ENCODE data around the gene CACNA1H.
"Not testable (repeated sequence)": the region's sequence is repeated elsewhere in the genome, so short reads cannot be mapped to it uniquely, and the experiment has no call there.

The CACNA1H gene

DNA sequence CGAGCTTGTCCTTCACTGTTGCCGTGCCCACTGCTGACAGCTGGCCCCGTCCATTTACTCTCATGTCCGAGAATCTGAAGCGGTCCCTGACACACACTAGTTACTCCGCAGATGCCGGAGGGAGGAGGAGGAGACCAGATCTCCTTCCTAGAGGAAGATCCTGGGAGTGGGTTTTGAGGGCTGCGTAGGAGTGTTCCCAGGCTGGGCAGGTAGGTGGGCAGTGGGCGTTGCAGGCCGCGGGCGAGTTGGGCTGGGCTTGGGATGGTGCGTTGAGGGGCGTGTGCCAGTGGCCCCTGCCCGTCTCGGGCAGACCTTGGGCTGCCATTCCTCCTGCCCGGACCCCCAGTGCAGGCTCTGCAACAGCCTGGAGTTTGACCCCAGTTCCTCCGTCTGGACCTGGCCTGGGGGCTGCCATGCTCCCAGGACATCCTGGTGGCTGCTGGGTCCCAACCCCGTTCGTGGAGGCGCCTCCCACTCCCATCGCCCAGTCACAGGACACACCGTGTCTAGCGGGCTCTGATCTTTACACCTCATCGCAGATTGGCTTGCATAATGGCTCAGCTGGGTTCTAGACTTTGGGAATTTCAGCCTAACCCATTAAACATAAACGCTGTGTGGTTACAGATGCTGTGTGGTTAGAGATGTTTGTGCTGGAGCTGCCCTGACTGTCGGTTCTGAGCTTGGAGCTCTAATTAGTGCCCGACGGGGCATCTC is 22.8 kb downstream of the CACNA1H start:
- no peak for DNase-seq (ENCODE audit: low spot score)

DNA sequence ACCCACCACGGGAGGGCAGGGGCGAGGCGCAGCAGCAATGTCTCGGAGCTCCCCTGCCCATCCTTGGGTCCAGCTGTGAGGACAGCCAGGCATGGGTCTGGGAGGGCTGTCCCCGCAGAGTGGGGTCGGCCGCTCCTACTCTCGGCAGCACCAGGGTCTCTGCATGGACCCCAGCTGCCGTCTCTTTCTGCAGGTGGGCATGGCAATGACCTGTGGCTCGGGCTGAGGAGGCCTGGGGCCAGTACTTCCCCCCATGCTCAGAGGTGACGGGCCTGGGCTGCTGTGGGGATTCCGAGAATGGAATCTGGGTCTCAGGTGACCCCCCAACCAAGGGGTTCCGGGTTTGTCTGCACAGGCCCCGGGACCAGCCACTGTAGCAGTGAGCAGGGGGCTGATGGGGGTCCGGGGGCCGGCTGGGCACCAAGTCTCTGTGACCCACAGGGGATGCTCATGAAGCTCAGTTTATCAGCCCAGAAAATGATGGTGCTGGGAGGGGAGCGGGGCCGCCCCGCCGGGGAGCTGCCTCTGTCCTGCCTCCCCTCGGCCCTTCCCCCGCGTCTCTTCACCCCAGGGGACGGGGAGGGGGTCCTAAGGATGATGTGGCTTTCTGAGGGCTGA is 23.5 kb downstream of the CACNA1H start:
- no peak for DNase-seq (ENCODE audit: low spot score)

DNA sequence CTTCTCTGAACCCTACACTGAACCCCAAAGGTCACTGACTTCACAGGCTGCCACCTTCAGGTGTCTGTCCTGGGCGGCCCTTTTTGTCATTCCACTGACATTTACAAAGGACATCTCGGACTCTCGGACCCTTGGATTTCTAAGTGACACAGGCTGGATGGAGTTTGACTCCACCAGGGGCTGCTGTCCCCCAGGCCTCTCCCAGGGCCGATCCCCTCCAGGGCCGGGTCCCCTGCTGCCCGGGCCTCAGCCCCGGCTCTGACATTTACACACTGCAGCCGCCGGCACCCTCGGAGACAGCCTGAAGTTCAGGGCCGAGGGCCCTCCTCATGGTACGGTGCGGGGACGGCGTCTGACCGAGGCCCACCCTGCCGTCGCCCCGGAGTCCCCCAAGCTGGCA is 24.1 kb downstream of the CACNA1H start:
- DNase-seq (ENCODE audit: low spot score), result no peak

DNA sequence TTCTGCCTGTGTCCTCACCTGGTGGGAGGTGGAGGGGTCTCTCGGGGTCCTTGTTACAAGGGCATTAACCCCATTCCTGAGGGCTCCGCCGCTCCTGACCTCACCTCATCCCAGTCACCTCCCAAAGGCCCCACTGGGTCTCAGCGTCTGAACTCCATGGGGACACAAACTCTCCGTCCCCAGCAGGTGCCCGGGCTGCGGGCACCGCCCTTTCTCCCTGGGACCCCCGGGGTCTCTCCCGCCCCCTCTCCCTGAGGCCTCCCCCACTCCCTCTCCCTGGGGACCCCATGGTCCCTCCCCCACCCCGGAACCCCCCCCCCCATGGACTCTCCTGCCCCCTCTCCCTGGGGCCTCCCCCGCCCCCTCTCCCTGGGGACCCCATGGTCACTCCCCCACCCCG is 24.8 kb downstream of the CACNA1H start:
- no peak for DNase-seq (ENCODE audit: low spot score)

DNA sequence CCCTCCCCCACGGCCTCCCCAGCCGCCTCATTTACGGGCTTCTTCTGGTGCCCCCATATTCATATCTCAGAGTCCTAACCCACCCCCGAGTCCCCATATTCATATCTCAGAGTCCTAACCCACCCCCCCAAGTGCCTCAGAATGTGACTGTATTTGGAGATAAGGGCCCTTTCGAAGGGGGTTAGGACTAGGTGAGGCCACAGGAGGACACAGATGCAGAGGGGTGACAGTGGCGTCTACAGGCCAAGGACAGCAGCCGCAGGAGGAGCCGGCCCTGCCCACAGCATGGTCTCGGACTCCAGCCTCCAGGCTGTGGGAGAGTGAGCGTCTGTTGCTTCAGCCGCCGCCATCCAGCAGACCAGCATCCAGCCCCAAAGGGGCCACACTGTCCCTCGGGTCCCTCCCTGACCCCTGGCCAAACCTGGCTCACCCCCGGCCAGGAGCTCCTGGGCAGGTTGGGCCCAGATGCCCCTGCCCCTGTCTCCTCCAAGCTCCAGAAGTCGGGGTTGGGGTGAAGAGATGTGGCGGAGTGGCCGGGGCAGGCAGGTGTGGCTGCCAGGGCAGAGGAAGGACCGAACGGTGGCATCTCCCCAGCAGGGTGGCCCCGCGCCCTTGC is 25.5 kb downstream of the CACNA1H start:
- DNase-seq (ENCODE audit: low spot score), result no peak

DNA sequence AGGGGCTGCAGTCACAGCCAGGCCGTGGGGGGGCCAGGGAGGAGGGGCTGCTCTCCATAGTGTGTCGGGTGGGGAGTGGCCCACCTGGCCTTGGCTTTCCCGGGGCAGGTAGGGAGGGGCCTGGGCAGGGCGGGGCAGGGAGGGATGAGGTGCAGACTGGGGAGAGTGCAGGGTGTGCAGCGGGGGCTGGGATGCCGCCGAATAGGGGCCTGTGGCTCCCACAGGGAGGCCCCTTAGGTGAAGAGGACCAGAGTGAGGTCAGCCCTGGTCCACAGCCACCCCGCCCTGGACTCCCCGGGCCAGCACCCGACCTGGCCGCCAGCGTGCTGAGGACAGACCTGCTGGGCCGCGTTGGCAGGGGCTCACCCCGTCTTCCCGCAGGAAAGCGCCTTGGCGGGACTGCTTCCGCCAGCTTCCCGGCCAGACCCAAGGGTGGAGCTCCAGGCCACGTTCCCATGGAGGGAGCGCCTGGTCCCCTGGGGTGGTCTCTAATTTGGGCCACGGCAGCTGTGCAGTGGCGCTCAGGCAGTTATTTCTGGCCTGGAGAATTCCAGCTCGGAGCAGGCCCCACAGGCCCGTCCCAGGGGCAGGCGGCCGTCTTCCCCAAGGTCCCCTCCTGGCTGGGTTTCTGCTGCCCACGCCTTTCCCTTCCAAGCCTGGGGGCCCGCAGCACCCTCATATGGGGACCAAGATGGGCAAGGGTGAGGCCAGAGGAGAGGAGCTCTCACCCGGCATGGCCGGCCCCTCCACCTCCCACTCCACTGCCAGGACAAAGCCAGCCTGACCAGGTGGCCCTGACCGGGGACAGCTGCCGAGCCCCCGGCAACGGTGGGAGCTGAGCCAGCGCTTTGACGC is 27.9 kb downstream of the CACNA1H start:
- no peak for DNase-seq (ENCODE audit: low spot score)

DNA sequence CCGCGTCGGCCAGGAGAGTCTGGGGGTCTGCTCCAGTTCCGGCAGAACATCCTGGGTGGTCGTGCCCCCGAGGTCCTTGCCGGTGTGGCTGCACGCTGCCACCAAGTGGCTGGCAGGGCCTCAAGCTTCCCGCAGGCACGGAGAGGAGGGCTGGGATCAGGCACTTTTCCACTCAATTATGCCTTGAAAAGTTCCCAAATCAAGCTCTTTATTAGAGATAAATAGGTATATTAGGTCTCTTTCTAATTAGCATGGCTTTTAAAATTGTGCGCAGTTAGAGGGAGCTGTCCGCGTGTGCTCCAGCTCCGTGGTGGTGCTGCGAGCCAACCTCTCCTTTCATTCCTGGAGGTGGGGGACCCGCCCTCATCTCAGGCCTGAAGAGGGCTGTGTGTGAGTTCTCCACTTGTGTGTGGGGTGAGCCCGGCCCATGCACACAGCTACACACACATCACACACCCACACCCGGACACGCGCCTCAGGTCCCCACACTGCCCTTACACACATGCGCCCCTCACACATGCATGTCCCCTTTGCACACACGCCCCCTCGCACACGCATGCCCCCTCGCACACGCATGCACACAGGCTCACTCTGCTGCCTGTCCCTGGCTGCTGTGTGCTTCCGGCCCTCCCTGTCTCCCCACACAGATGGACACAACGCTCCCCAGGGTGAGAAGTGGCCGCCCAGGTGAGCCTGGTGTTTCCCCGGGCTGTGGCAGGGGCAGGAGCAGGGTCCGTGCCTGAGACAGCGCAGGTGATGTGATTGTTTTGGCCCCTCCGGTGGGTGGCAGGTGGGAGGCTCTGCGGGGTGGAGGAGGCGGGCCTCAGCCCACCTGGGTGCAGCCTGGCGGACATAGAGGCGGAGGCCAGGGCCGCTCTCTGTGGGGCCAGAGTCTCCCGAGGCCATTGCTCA is 28.8 kb downstream of the CACNA1H start:
- no peak for DNase-seq (ENCODE audit: low spot score)

DNA sequence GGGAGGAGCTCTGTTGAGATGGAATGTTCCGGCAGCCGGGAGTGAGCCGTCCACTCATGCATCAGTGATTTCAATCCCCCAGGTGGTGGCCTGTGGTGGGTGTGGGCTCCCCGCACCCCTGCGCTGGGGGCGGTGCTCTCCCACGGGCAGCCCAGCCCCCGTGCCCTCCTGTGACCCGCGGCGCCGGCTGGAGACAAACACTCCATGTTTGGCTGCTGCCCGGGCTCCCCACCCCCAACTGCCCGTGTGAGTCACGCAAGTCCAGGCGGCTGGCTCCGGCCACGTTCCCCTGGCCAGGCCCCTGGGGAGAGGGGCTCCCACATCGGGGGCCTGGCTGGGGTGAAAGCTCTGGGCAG is 29.4 kb downstream of the CACNA1H start:
- no peak for DNase-seq (ENCODE audit: low spot score)

DNA sequence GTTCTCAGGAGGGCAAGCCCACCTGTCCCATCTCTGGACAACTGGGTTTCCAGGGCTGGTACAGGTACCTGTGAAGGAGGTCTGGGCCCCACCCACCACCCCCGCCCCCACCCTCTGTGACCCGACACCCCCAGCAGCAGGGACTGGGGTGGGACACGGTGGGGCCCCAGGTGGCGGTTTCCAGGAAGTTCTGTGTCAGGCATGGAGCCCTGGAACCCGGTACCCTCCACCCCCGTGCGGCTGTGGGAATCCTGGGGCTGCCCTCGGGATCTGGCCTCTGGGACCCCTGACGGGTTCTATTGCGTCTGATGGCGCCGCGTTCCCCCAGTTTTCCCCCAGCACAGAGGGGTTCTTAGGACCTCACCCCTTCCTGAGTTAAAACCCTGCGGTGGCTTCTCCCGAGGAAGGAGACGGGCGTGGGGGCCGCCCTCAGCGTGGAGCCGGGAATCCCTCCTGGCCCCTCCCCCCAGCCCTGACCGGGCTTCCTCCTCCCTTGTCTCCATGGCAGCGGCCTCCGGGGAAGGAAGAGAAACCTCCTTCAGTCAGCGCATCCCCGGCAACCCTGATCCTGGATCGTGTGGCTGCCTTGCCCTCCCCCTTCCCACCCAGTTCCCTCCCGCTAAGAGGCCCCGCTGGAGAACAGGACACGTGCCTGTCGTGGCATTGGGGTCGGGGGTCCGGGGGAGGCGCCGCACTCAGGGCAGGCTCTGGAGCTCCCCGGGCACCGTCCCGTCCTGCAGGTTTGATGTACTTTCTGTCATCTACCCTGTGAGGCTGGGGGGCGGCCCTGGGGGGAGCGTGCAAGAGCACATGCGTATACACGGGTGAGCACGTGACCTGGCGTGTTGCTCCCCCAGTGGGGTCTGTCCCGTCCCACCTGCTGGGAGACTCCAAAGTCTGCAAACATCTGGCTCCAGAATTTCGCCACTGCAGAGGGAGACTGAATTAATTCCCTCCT is 30.3 kb downstream of the CACNA1H start:
- DNase-seq (ENCODE audit: low spot score), result peak; percentile 70

DNA sequence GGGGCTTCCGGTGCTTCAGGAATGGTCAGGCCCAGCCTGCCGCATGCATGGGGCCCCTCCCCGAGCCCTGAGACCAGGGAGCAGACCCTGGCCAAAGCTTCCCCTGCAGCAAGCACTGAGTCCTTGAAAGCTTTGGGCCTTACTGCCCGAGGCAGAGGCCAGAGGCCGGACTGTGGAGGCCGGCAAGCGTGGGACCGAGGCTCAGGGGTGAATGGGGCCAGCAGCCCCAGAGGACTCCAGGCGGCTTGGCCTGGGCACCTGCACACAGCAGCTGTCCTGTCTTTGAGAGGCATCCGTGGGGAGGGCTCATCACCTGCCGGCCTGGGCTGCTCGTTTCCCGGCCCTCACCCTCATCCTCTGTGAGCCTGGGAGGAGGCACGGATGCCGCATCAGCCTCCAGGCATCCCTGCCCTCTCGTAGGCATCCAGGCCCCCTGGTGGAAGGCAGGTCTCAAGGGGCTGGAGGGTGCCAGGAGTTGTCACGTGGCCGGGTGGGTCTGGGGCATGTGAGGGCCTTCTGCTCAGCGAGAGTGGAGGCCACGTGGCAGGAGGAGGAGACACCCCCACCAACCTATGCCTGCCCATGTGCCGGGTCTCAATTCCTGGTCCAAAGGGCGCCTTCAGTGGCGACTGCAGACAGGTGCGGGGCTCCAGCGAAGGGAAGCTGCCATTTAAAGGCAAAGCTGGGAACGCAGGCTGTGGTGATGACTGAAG is 31.4 kb downstream of the CACNA1H start:
- DNase-seq (ENCODE audit: low spot score), result no peak

DNA sequence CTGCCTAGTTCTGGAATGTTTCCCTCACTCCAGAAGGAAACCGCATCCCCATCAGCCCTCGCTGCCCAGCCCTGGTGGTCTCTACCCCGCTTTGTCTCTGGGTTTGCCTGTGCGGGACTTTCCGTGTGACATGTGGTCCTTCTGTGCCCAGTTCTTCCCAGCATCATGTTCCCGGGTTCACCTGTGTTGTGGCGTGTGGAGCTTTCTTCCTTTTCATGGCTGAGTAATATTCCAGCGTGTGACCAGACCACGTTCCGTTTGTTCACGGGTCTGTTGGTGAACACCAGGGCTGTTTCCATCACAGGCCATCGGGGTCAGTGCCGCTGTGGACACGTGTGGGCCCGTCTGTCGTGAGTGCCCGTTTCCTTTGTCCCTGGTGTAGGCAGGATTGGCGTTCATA is 32.1 kb downstream of the CACNA1H start:
- DNase-seq (ENCODE audit: low spot score), result no peak

DNA sequence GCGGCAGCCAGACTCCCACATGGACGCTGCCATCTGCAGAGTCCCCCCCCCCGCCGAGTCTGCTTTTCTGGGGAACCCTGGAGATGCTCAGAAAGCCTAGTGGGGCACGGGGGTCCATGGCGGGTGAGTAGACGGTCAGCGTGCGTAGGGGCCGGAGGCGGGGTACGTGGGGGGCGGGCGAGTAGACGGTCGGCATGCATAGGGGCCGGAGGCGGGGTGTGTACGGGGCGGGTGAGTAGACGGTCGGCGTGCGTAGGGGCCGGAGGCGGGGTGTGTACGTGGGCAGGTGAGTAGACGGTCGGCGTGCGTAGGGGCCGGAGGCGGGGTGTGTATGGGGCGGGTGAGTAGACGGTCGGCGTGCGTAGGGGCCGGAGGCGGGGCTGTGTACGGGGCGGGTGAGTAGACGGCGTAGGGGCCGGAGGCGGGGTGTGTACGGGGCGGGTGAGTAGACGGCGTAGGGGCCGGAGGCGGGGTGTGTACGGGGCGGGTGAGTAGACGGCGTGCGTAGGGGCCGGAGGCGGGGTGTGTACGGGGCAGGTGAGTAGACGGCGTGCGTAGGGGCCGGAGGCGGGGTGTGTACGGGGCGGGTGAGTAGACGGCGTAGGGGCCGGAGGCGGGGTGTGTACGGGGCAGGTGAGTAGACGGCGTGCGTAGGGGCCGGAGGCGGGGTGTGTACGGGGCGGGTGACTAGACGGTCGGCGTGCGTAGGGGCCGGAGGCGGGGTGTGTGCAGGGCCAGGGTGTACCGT is 32.7 kb downstream of the CACNA1H start:
- DNase-seq (ENCODE audit: low spot score), result not testable (repeated sequence)

DNA sequence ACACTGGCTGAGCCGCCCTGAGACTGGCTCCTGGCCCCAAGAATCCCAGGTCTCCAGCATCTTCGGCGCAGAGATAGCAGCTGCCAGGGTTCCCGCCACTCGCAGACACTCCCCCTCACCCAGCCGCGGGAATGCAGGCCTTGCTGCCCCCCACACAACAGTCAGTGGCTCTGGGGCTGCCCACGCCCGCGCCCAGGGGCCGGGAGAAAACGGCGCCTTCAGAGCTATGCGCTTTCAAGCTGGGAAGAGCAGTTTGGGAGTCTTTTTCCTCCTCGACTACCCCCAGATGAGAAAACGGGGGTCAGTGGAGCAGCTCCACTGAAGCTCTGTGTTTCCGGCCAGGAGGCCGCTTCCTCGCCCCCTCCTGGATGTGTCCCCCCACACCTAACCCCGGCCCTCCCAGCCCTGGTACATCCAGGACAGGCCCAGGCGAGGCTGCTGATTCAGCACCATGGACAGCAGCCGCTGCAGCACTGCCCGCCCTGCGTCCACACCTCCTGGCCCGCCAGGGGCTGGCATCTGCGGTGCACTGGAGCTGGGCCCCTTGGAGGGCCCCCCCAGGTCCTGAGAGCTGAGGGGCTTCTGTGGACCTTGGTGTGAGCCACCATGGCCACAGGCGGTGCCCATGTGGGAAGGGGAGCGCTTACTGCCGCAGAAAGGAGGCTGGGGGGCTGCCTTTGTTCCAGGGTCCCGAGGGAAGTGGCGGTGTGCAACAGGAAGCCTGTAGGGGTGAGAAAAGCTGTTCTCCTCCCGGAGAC is 35.7 kb downstream of the CACNA1H start:
- DNase-seq (ENCODE audit: low spot score), result no peak

DNA sequence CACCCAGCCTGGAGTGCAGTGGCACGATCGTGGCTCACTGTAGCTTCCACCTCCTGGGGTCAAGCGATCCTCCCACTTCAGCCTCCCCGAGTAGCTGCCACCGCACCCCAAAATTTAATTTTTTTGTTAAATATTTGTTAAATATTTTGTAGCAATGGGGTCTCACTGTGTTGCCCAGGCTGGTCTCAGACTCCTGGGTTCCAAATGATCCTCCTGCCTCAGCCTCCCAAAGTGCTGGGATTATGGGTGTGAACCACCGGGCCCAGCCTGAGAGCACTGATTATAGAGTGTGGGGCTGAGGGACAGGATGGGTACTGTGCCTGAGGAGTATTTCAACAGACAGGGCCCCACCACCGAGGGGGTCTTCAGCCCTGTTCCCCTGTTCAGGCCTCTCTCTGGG is 36.5 kb downstream of the CACNA1H start:
- DNase-seq (ENCODE audit: low spot score), result no peak

DNA sequence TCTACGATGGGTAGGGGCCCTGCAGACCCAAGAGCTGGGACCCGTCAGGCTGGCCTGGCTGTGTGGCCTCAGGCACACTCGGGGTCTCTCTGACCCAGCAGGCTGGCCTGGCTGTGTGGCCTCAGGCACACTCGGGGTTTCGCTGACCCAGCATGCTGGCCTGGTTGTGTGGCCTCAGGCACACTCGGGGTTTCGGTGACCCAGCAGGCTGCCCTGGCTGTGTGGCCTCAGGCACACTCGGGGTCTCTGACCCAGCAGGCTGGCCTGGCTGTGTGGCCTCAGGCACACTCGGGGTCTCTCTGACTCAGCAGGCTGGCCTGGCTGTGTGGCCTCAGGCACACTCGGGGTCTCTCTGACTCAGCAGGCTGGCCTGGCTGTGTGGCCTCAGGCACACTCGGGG is 37.9 kb downstream of the CACNA1H start:
- not testable (repeated sequence) for DNase-seq (ENCODE audit: low spot score)

DNA sequence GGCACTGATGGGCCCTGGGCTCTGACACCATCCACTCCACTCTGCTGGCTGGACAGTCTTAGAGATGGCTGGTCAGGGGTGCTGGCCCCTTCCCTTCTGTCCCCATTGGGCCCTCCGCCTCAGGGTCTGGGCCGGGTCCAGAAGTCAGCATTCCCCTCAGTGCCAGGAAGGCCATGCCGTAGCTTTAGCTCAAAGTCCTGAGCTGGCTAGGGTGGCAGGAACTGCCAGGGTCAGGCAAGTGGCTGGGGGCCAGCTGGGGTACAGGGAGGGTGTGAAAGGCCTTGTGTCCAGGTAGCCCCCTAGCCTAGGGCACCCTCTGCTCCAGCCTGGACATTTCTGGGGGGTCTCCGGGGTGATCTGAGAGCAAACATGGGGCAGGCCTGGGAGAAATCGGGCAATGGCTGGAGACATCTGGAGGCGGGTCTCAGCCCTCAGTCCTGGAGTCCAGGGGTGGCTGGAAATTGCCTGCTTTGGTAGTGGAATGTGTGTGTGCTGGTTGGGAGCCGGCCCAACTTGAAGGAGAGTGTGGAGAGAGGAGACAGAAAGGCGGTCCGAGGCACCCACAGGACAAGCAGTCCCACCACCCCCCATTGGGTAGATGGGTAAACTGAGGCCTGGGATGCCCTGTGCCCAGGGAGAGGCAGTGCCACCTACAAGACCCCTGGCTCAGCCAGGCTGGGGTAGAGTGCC is 39.6 kb downstream of the CACNA1H start:
- DNase-seq (ENCODE audit: low spot score), result no peak

DNA sequence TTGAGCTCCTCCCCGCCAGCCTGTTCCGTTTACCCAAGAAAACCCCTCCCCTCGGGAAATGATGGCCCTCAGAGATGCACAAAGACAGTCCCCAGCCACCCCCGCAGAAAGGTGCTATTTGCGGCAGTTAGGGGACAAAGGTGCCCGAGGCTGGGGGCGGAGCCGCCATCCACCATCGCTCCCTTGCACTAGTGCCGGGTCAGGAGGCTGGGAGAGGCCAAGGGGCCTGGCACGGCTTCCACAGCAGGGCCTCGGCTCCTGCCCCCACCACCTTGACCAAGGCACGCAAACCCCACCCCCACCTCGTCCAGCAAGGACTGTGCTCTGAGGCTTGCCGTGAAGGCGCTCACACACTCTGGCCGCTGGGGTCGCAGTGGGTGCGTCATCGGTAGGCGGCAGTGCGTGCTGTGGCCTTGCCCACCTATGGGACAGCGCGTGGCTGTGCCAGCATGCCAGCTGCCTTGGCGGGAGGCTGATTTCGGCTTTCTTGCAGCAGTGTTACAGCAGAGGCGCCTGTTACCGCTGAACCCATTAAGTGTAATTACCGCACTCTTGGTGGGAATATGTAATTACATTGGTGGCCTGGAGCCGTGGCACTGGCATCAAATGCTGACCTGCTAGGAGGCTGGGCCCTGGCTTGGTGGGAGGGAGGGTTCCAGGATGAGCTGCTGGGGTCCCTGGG is 40.4 kb downstream of the CACNA1H start:
- peak; percentile 59 for DNase-seq (ENCODE audit: low spot score)
